Measurements from ENCODE around the gene ANGPTL7. TPM values are rescaled to one million over a fixed set of nuclear protein-coding genes. Genes with fewer than 3 reads are reported as not detected.

The ANGPTL7 gene
- total RNA-seq, 4 donors from 2014 or later, result 0.55 to 1.00 (median 0.79) TPM; not detected in 1

DNA sequence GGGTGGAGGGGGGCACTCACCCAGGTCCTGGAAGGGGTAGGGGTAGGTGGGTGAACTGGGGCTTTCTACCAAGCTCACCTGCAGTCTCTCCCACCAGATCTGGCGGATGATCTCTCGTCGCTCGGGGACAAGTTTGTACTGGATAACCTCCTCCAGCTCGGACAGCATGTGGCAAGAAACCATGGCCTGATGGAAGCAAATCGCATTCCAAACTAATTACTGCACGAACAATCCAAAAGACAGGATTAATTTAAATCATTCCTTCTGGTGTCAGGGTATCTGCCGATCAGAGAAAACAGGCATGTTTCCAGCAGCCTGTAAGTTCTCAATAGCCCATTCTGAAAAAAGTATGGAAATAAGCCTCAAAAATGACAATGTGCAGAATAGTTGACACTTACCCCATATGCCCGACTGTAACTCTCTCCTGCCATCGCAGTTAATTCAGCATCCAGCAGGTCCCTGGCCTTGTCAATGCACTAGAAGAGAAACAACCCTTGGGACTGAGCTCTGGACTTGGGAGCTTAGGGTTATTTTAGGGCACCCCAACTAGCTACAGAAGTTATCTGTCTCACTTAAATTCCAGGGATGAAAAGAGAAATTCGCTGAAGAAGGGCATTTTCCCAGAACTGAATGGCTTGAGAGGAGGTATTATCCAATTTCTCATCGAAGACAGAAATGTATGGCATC lies 44.4 kb upstream of the ANGPTL7 start:
- DNase-seq, result no peak
- no peak overlapping the region for H3K4me3 ChIP-seq
- no peaks in the 10 kb centered on the region for H3K4me1 ChIP-seq
- 88 to 94% methylated on average over 7 to 12 of the region's 12 CpGs for WGBS, 2 donors (ENCODE audit: low coverage in 1 of 2)
- H3K36me3 ChIP-seq, result peaks cover 0 to 56% (median 16%) of the 10 kb centered on the region in 4 donors
- no peak for TF ChIP-seq POLR2A (IDR thresholded peaks at IDR 0.05)
- no peak for TF ChIP-seq EP300 (IDR thresholded peaks at IDR 0.05; ENCODE audit: low read depth)
- no peak for TF ChIP-seq POLR2AphosphoS5 (IDR thresholded peaks at IDR 0.05)
- TF ChIP-seq, protein P1, sequence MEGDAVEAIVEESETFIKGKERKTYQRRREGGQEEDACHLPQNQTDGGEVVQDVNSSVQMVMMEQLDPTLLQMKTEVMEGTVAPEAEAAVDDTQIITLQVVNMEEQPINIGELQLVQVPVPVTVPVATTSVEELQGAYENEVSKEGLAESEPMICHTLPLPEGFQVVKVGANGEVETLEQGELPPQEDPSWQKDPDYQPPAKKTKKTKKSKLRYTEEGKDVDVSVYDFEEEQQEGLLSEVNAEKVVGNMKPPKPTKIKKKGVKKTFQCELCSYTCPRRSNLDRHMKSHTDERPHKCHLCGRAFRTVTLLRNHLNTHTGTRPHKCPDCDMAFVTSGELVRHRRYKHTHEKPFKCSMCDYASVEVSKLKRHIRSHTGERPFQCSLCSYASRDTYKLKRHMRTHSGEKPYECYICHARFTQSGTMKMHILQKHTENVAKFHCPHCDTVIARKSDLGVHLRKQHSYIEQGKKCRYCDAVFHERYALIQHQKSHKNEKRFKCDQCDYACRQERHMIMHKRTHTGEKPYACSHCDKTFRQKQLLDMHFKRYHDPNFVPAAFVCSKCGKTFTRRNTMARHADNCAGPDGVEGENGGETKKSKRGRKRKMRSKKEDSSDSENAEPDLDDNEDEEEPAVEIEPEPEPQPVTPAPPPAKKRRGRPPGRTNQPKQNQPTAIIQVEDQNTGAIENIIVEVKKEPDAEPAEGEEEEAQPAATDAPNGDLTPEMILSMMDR (IDR thresholded peaks at IDR 0.05), result no peak
- H3K27me3 ChIP-seq, result no peaks in the 10 kb centered on the region
- no peaks in the 10 kb centered on the region for H3K9me3 ChIP-seq
- in situ Hi-C loops (cut with MboI; ENCODE audit: low pct_ligation_motif_present in 1 of 4, low pct_unique_long_range_greater_than_20kb in 1 of 4, low sequenced_read_pairs in 3 of 4) (no loop called here), intact Hi-C loops (cut with DNase I; ENCODE audit: low total_unique reads) (no loop called here)
- no peak overlapping the region for H3K27ac ChIP-seq

DNA sequence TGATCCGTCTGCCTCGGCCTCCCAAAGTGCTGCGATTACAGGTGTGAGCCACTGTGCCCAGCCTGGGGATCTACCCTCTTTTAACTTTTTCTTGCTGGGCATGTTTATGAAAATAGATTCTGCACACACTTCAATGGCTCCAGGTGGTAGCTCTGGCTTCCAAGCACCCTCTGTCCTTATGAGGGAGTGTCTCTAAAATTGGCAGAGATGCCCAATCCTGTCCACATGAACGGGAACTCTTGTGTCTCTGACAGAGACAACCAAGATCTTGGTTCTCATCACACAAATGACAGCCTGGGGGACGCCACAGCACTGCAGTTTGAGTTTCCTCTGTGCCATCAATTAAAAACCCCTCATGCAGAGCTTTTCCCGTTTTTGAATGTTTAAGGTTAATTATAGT lies 43.4 kb upstream of the ANGPTL7 start:
- no peaks in the 10 kb centered on the region for H3K4me1 ChIP-seq
- H3K27ac ChIP-seq, result no peak overlapping the region
- no peak for DNase-seq
- WGBS, 2 donors (ENCODE audit: low coverage in 1 of 2), result 80 to 94% methylated on average over 1 to 6 of the region's 6 CpGs
- in situ Hi-C loops (cut with MboI; ENCODE audit: low pct_ligation_motif_present in 1 of 4, low pct_unique_long_range_greater_than_20kb in 1 of 4, low sequenced_read_pairs in 3 of 4) (no loop called here), intact Hi-C loops (cut with DNase I; ENCODE audit: low total_unique reads) (no loop called here)
- no peak overlapping the region for H3K4me3 ChIP-seq
- no peaks in the 10 kb centered on the region for H3K9me3 ChIP-seq
- H3K36me3 ChIP-seq, result peaks cover 0 to 56% (median 16%) of the 10 kb centered on the region in 4 donors
- no peaks in the 10 kb centered on the region for H3K27me3 ChIP-seq
- TF ChIP-seq POLR2AphosphoS5 (IDR thresholded peaks at IDR 0.05), result no peak
- TF ChIP-seq POLR2A (IDR thresholded peaks at IDR 0.05), result no peak
- no peak for TF ChIP-seq EP300 (IDR thresholded peaks at IDR 0.05; ENCODE audit: low read depth)
- TF ChIP-seq, protein P1 (IDR thresholded peaks at IDR 0.05), result no peak

DNA sequence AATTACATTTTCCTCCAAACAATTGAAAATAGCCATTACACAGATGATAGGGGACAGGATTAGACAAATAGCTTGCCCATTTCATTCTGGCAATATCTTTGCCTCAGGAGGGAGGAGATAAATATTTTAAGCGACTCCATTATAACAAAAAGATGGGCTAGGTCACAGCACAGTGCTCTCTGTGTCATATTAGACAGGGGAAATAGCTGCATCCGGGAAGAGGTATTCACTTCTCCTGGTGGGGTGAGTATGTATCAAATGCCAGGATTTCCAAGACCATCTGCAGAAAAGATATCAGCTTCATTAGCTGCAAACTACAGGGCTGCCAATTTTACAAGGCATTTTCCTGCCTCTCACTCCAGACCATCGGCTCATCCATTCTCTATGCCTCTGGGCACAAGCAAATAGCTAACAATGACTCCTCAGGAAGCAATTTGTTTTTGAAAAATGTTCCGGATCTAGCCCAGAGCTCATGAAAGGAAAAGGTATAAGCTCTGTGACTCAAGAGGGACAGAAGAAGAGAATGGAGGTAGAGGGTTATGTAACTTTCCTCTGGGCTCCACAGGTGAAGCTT lies 41.9 kb upstream of the ANGPTL7 start:
- peaks cover 0 to 64% (median 16%) of the 10 kb centered on the region in 4 donors for H3K36me3 ChIP-seq
- intact Hi-C loops (cut with DNase I; ENCODE audit: low total_unique reads), result no loop called here

DNA sequence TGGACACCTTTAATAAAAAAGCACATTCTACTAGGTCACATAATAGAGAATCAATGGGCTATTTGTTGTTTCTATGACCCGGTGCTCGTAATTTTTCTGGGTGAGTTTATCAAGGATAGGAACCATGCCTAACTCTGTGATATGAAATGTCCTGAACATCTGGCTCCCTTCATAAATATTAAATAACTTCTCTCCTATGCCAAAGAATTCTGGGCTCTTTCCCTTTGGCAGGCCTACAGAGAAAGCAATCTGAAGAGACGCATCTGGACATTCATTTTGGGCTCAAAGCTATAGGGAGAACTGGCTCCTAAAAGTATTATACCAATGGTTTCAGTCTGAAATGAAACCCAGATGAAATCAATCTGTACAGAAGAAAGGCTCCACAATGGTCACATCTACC lies 38.8 kb upstream of the ANGPTL7 start:
- in situ Hi-C loops (cut with MboI; ENCODE audit: low pct_ligation_motif_present in 1 of 4, low pct_unique_long_range_greater_than_20kb in 1 of 4, low sequenced_read_pairs in 3 of 4), result no loop called here
- Histone ChIP-seq H3K4me1 (no peaks in the 10 kb centered on the region), H3K27me3 (no peaks in the 10 kb centered on the region), H3K9me3 (no peaks in the 10 kb centered on the region), H3K4me3 (no peak overlapping the region), H3K27ac (no peak overlapping the region), H3K36me3 (peaks cover 0 to 45% (median 21%) of the 10 kb centered on the region in 4 donors)
- TF ChIP-seq POLR2A (IDR thresholded peaks at IDR 0.05), result no peak
- DNase-seq, result no peak
- intact Hi-C loops (cut with DNase I; ENCODE audit: low total_unique reads), result no loop called here
- 82 to 95% methylated on average over 3 of the region's 3 CpGs for WGBS, 2 donors (ENCODE audit: low coverage in 1 of 2)

More for the DNA sequence above, 41.9 kb upstream of the ANGPTL7 start:
- no peaks in the 10 kb centered on the region for H3K9me3 ChIP-seq
- no peaks in the 10 kb centered on the region for H3K27me3 ChIP-seq
- WGBS, 2 donors (ENCODE audit: low coverage in 1 of 2), result 68 to 90% methylated on average over 3 to 4 of the region's 4 CpGs
- no peak overlapping the region for H3K27ac ChIP-seq
- no peak overlapping the region for H3K4me3 ChIP-seq
- DNase-seq, result no peak
- TF ChIP-seq POLR2AphosphoS5 (IDR thresholded peaks at IDR 0.05) (no peak), POLR2A (IDR thresholded peaks at IDR 0.05) (no peak), EP300 (IDR thresholded peaks at IDR 0.05; ENCODE audit: low read depth) (no peak)
- TF ChIP-seq, protein P1 (IDR thresholded peaks at IDR 0.05), result no peak
- H3K4me1 ChIP-seq, result no peaks in the 10 kb centered on the region
- in situ Hi-C loops (cut with MboI; ENCODE audit: low pct_ligation_motif_present in 1 of 4, low pct_unique_long_range_greater_than_20kb in 1 of 4, low sequenced_read_pairs in 3 of 4), result no loop called here

All from transverse colon (tissue), 4 donors.